ENCODE measurements around the gene NPHP4. TPM values are rescaled to one million over a fixed set of nuclear protein-coding genes. Genes with fewer than 3 reads are reported as not detected.

The NPHP4 gene
- total RNA-seq, 2 donors from 2014 or later: 6.2 to 15.9 TPM

GRCh38 chr1:5913078-5913845 is 79.0 kb downstream of the NPHP4 start:
- Histone ChIP-seq H3K27ac (no peak overlapping the region), H3K9ac (ENCODE audit: low read depth in 2 of 2, low read length in 2 of 2) (no peak overlapping the region), H3K4me3 (no peak overlapping the region), H3K27me3 (no peaks in the 10 kb centered on the region), H3K9me3 (no peaks in the 10 kb centered on the region), H3K4me1 (no peaks in the 10 kb centered on the region), H3K36me3 (no peaks in the 10 kb centered on the region)
- TF ChIP-seq, protein P1, sequence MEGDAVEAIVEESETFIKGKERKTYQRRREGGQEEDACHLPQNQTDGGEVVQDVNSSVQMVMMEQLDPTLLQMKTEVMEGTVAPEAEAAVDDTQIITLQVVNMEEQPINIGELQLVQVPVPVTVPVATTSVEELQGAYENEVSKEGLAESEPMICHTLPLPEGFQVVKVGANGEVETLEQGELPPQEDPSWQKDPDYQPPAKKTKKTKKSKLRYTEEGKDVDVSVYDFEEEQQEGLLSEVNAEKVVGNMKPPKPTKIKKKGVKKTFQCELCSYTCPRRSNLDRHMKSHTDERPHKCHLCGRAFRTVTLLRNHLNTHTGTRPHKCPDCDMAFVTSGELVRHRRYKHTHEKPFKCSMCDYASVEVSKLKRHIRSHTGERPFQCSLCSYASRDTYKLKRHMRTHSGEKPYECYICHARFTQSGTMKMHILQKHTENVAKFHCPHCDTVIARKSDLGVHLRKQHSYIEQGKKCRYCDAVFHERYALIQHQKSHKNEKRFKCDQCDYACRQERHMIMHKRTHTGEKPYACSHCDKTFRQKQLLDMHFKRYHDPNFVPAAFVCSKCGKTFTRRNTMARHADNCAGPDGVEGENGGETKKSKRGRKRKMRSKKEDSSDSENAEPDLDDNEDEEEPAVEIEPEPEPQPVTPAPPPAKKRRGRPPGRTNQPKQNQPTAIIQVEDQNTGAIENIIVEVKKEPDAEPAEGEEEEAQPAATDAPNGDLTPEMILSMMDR (IDR thresholded peaks at IDR 0.05): no peak
- intact Hi-C loops (cut with DNase I): loop anchor here (10.0 kb wide), 1 partner anchor 398 kb away; no protein-coding TSS in a partner anchor
- no peak for DNase-seq

- intact Hi-C loops (cut with DNase I): loop anchor here (10.0 kb wide), 1 partner anchor 397 kb away; no protein-coding TSS in a partner anchor
These were observed 80.4 kb downstream of the NPHP4 start for GRCh38 chr1:5911871-5912271.

GRCh38 chr1:5911157-5911556 is 81.1 kb downstream of the NPHP4 start:
- no peak for DNase-seq
- Histone ChIP-seq H3K4me1 (no peaks in the 10 kb centered on the region), H3K36me3 (no peaks in the 10 kb centered on the region), H3K27ac (no peak overlapping the region), H3K9me3 (no peaks in the 10 kb centered on the region), H3K4me3 (no peak overlapping the region), H3K9ac (ENCODE audit: low read depth in 2 of 2, low read length in 2 of 2) (no peak overlapping the region), H3K27me3 (no peaks in the 10 kb centered on the region)
- TF ChIP-seq, protein P1 (IDR thresholded peaks at IDR 0.05): no peak
- intact Hi-C loops (cut with DNase I): loop anchor here (10.0 kb wide), 1 partner anchor 396 kb away; no protein-coding TSS in a partner anchor

More at GRCh38 chr1:5911871-5912271, 80.4 kb downstream of the NPHP4 start:
- Histone ChIP-seq H3K36me3 (no peaks in the 10 kb centered on the region), H3K4me1 (no peaks in the 10 kb centered on the region), H3K27ac (no peak overlapping the region), H3K4me3 (no peak overlapping the region), H3K9ac (ENCODE audit: low read depth in 2 of 2, low read length in 2 of 2) (no peak overlapping the region), H3K9me3 (no peaks in the 10 kb centered on the region), H3K27me3 (no peaks in the 10 kb centered on the region)
- DNase-seq: no peak
- TF ChIP-seq, protein P1 (IDR thresholded peaks at IDR 0.05): no peak

- H3K9me3 ChIP-seq: no peaks in the 10 kb centered on the region
- no peak overlapping the region for H3K27ac ChIP-seq
- H3K4me1 ChIP-seq: no peaks in the 10 kb centered on the region
- H3K27me3 ChIP-seq: no peaks in the 10 kb centered on the region
- H3K4me3 ChIP-seq: no peak overlapping the region
- H3K36me3 ChIP-seq: no peaks in the 10 kb centered on the region
- intact Hi-C loops (cut with DNase I): loop anchor here (10.0 kb wide), 1 partner anchor 396 kb away; no protein-coding TSS in a partner anchor
- H3K9ac ChIP-seq (ENCODE audit: low read depth in 2 of 2, low read length in 2 of 2): no peak overlapping the region
- TF ChIP-seq, protein P1 (IDR thresholded peaks at IDR 0.05): no peak
- DNase-seq: no peak
These were observed 81.6 kb downstream of the NPHP4 start for GRCh38 chr1:5910666-5911065.

- TF ChIP-seq, protein P1 (IDR thresholded peaks at IDR 0.05): no peak
- no peak for DNase-seq
- Histone ChIP-seq H3K36me3 (no peaks in the 10 kb centered on the region), H3K4me3 (no peak overlapping the region), H3K27me3 (no peaks in the 10 kb centered on the region), H3K27ac (no peak overlapping the region), H3K4me1 (no peaks in the 10 kb centered on the region), H3K9ac (ENCODE audit: low read depth in 2 of 2, low read length in 2 of 2) (no peak overlapping the region), H3K9me3 (no peaks in the 10 kb centered on the region)
- intact Hi-C loops (cut with DNase I): loop anchor here (10.0 kb wide), 1 partner anchor 395 kb away; no protein-coding TSS in a partner anchor
These were observed 82.0 kb downstream of the NPHP4 start for GRCh38 chr1:5910276-5910620.
